ENCODE data around the gene INSR. TPM values are rescaled to one million over a fixed set of nuclear protein-coding genes. Genes with fewer than 3 reads are reported as not detected.

Gene INSR
- total and polyA plus RNA-seq, 2 donors (not counting 3 experiments of a cell fraction or from before 2014, with no cell fraction given): 4.9 to 19.5 TPM

GRCh38 chr19:7182489-7182888 lies 111.7 kb downstream of the INSR start:
- Histone ChIP-seq H3K27me3 (ENCODE audit: control insufficient read depth in 2 of 2, insufficient read depth in 2 of 2, low read length in 2 of 2) (no peaks in the 10 kb centered on the region), H3K9ac (replicated peaks; ENCODE audit: extremely low read depth, insufficient read depth, low read length) (peak overlapping the region; percentile 38), H3K79me2 (ENCODE audit: control insufficient read depth, insufficient read depth, low read length) (no peaks in the 10 kb centered on the region), H3K27ac (ENCODE audit: insufficient read depth, low read depth, low read length) (peak overlapping the region; percentile 78), H3K9me3 (replicated peaks; ENCODE audit: control insufficient read depth, insufficient read depth, low read length) (no peaks in the 10 kb centered on the region), H4K20me1 (replicated peaks; ENCODE audit: control insufficient read depth, extremely low read depth, insufficient read depth, low read length) (no peaks in the 10 kb centered on the region), H3K4me1 (ENCODE audit: control insufficient read depth, extremely low read depth, insufficient read depth, low read length) (peaks cover 18% of the 10 kb centered on the region), H3K9me1 (replicated peaks; ENCODE audit: control insufficient read depth, extremely low read depth, insufficient read depth, low read length) (no peaks in the 10 kb centered on the region), H3K36me3 (ENCODE audit: control insufficient read depth in 2 of 2, extremely low read depth in 1 of 2, insufficient read depth in 2 of 2, low read length in 2 of 2) (no peaks in the 10 kb centered on the region), H2AFZ (ENCODE audit: low read depth, low read length) (no peak overlapping the region), H3K4me2 (ENCODE audit: insufficient read depth, low read length) (peak overlapping the region; percentile 56), H3K4me3 (replicated peaks in 1 of 3; ENCODE audit: insufficient read depth in 1 of 3, low read depth in 1 of 3, low read length in 3 of 3) (peak overlapping the region in 1 of 3 experiments; percentile 24)
- dilution Hi-C loops (cut with MboI; ENCODE audit: extremely low pct_ligation_motif_present, low sequenced_read_pairs): no loop called here
- intact Hi-C loops (cut with micrococcal nuclease): loop anchor here (2.0 kb wide), 1 partner anchor 14 kb away; no protein-coding TSS in a partner anchor
- no TSS peak for BruUV-seq (replicated peaks)
- DNase-seq (ENCODE audit: low read depth, low spot score) (no peak), FAIRE-seq (no peak)
- POLR2A ChIA-PET: interaction anchor here (0.6 kb wide), 1 partner anchor 725 kb away, joined by 3 read pairs; no protein-coding TSS in a partner anchor
- TF ChIP-seq FOS (IDR thresholded peaks at IDR 0.05; ENCODE audit: borderline replicate concordance, insufficient read depth, low read length) (no peak), POLR2A (IDR thresholded peaks at IDR 0.05; ENCODE audit: low read depth, low read length) (no peak), JUN (IDR thresholded peaks at IDR 0.05; ENCODE audit: borderline replicate concordance, insufficient read depth, insufficient read length, low read depth) (no peak), EZH2 (IDR thresholded peaks at IDR 0.05; ENCODE audit: borderline replicate concordance, low read depth, low read length, severe bottlenecking) (no peak), GATA2 (IDR thresholded peaks at IDR 0.05; ENCODE audit: insufficient read depth, insufficient read length, low read depth, low read length) (no peak), POLR2AphosphoS5 (IDR thresholded peaks at IDR 0.05; ENCODE audit: insufficient read depth, low read depth, low read length) (no peak), MYC (IDR thresholded peaks at IDR 0.05; ENCODE audit: low read depth, low read length) (no peak)
- TF ChIP-seq, protein P1, sequence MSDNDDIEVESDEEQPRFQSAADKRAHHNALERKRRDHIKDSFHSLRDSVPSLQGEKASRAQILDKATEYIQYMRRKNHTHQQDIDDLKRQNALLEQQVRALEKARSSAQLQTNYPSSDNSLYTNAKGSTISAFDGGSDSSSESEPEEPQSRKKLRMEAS (IDR thresholded peaks at IDR 0.05; ENCODE audit: insufficient read depth, insufficient read length): no peak
- TF ChIP-seq, protein P2, sequence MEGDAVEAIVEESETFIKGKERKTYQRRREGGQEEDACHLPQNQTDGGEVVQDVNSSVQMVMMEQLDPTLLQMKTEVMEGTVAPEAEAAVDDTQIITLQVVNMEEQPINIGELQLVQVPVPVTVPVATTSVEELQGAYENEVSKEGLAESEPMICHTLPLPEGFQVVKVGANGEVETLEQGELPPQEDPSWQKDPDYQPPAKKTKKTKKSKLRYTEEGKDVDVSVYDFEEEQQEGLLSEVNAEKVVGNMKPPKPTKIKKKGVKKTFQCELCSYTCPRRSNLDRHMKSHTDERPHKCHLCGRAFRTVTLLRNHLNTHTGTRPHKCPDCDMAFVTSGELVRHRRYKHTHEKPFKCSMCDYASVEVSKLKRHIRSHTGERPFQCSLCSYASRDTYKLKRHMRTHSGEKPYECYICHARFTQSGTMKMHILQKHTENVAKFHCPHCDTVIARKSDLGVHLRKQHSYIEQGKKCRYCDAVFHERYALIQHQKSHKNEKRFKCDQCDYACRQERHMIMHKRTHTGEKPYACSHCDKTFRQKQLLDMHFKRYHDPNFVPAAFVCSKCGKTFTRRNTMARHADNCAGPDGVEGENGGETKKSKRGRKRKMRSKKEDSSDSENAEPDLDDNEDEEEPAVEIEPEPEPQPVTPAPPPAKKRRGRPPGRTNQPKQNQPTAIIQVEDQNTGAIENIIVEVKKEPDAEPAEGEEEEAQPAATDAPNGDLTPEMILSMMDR (IDR thresholded peaks at IDR 0.05; ENCODE audit: extremely low read depth in 1 of 2, insufficient read depth in 1 of 2, low read depth in 1 of 2, low read length in 2 of 2): no peak
- CTCF ChIA-PET: interaction anchor here (1.0 to 1.6 kb wide), 5 partner anchors 11 to 386 kb away, joined by 3 to 5 read pairs (median 3); partner anchors contain the start of gene INSR

Data from endothelial cell of umbilical vein (primary cell).